ENCODE data around the gene SPAG6. TPM values are rescaled to one million over a fixed set of nuclear protein-coding genes. Genes with fewer than 3 reads are reported as not detected.

SPAG6 gene
- total RNA-seq, 4 donors from 2014 or later: 0.29 to 3.9 (median 0.49) TPM; not detected in 1

GRCh38 chr10:22447068-22447467 is 101.8 kb downstream of the SPAG6 start:
- intact Hi-C loops (cut with DNase I; ENCODE audit: low total_unique reads): no loop called here
- TF ChIP-seq POLR2A (IDR thresholded peaks at IDR 0.05) (no peak), CTCF (IDR thresholded peaks at IDR 0.05) (no peak)
- no peaks in the 10 kb centered on the region for H3K9me3 ChIP-seq
- no peaks in the 10 kb centered on the region for H3K4me1 ChIP-seq
- no peaks in the 10 kb centered on the region for H3K27me3 ChIP-seq
- H3K27ac ChIP-seq: no peak overlapping the region
- no peak overlapping the region for H3K4me3 ChIP-seq
- no peaks in the 10 kb centered on the region for H3K36me3 ChIP-seq
- DNase-seq: no peak

- Histone ChIP-seq H3K4me1 (no peaks in the 10 kb centered on the region), H3K27me3 (no peaks in the 10 kb centered on the region), H3K9me3 (no peaks in the 10 kb centered on the region), H3K27ac (no peak overlapping the region), H3K4me3 (no peak overlapping the region), H3K36me3 (no peaks in the 10 kb centered on the region)
- TF ChIP-seq POLR2A (IDR thresholded peaks at IDR 0.05): no peak
- no peak for TF ChIP-seq CTCF (IDR thresholded peaks at IDR 0.05)
- DNase-seq: no peak
- intact Hi-C loops (cut with DNase I; ENCODE audit: low total_unique reads): no loop called here
Measured at GRCh38 chr10:22451346-22451745, 106.0 kb downstream of the SPAG6 start.

- H3K27ac ChIP-seq: no peak overlapping the region
- no peaks in the 10 kb centered on the region for H3K36me3 ChIP-seq
- intact Hi-C loops (cut with DNase I; ENCODE audit: low total_unique reads): no loop called here
- no peak for DNase-seq
- H3K4me3 ChIP-seq: no peak overlapping the region
- H3K9me3 ChIP-seq: no peaks in the 10 kb centered on the region
- no peaks in the 10 kb centered on the region for H3K27me3 ChIP-seq
- TF ChIP-seq POLR2A (IDR thresholded peaks at IDR 0.05) (no peak), CTCF (IDR thresholded peaks at IDR 0.05) (no peak)
- H3K4me1 ChIP-seq: no peaks in the 10 kb centered on the region
Measured at GRCh38 chr10:22453320-22453719, 108.0 kb downstream of the SPAG6 start.

- intact Hi-C loops (cut with DNase I; ENCODE audit: low total_unique reads): no loop called here
- no peaks in the 10 kb centered on the region for H3K36me3 ChIP-seq
- no peaks in the 10 kb centered on the region for H3K4me1 ChIP-seq
- no peak overlapping the region for H3K4me3 ChIP-seq
- TF ChIP-seq CTCF (IDR thresholded peaks at IDR 0.05): no peak
- no peak for TF ChIP-seq POLR2A (IDR thresholded peaks at IDR 0.05)
- H3K27me3 ChIP-seq: no peaks in the 10 kb centered on the region
- DNase-seq: no peak
- H3K27ac ChIP-seq: no peak overlapping the region
- no peaks in the 10 kb centered on the region for H3K9me3 ChIP-seq
Measured at GRCh38 chr10:22453948-22454591, 108.8 kb downstream of the SPAG6 start.

GRCh38 chr10:22454634-22455033 is 109.3 kb downstream of the SPAG6 start:
- DNase-seq: no peak
- no peak overlapping the region for H3K27ac ChIP-seq
- intact Hi-C loops (cut with DNase I; ENCODE audit: low total_unique reads): no loop called here
- H3K4me3 ChIP-seq: no peak overlapping the region
- no peaks in the 10 kb centered on the region for H3K4me1 ChIP-seq
- no peaks in the 10 kb centered on the region for H3K9me3 ChIP-seq
- H3K36me3 ChIP-seq: no peaks in the 10 kb centered on the region
- no peak for TF ChIP-seq POLR2A (IDR thresholded peaks at IDR 0.05)
- TF ChIP-seq CTCF (IDR thresholded peaks at IDR 0.05): no peak
- H3K27me3 ChIP-seq: no peaks in the 10 kb centered on the region

All from uterus (tissue), 4 donors.